Measurements from ENCODE around the gene CACNA1A. TPM values are rescaled to one million over a fixed set of nuclear protein-coding genes. Genes with fewer than 3 reads are reported as not detected.

CACNA1A gene
- total RNA-seq, 2 experiments from 2014 or later, result 0.60 to 0.63 TPM

DNA sequence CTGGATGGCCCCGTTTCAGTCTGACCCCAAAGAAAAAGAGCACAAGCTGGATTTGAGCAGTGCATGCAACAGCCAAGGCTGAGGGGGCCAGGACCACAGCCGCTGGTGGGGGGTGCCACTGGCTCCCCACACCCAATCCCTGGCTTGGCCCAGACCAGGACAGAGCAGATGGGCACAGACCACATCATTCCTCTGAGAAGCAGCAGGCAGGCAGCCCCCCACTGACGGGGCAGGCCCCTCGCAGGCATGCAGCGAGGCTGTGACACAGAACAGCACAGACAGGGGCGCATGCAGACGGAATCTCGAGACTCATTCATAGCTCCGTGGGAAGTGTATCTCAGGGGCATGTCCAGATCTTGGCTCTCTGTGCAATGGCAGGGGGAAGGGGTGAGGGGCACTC is 281.2 kb downstream of the CACNA1A start:
- H3K36me3 Mint-ChIP-seq (ENCODE audit: low read depth), result no peaks in the 10 kb centered on the region
- ATAC-seq (no peak), DNase-seq (no peak)
- POLR2A ChIA-PET, result no interaction called here
- peaks cover 12% of the 10 kb centered on the region for H3K4me1 Mint-ChIP-seq (ENCODE audit: low read depth)
- CTCF ChIA-PET, result no interaction called here
- H3K9me3 Mint-ChIP-seq (ENCODE audit: insufficient read depth), result no peaks in the 10 kb centered on the region
- H3K4me3 Mint-ChIP-seq, result no peak overlapping the region
- H3K27ac Mint-ChIP-seq, result no peak overlapping the region
- H3K27me3 Mint-ChIP-seq (ENCODE audit: low read depth), result peaks cover 1% of the 10 kb centered on the region

DNA sequence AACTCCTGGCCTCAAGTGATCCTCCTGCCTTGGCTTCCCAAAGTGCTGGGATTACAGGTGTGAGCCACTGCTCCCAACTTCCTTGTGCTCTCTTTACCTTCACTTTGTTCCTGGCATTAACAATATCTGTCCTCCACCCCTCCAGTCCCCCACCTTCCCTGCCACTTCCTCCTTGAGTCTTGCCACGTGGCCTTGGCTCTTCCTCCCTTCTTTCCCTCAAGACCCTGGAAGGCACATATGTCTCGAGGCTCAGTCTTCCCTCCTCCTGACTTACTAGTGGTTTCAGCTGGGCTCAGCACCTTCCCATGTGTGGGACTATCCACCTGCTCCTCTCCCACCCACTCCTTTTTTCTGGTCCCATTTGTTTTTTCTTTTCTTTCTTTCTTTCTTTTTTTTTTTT is 285.4 kb downstream of the CACNA1A start:
- Mint-ChIP-seq H3K27ac (no peak overlapping the region), H3K9me3 (ENCODE audit: insufficient read depth) (no peaks in the 10 kb centered on the region), H3K4me1 (ENCODE audit: low read depth) (peaks cover 15% of the 10 kb centered on the region), H3K4me3 (no peak overlapping the region), H3K27me3 (ENCODE audit: low read depth) (no peaks in the 10 kb centered on the region), H3K36me3 (ENCODE audit: low read depth) (no peaks in the 10 kb centered on the region)
- CTCF ChIA-PET, result interaction anchor here (1.5 kb wide), 1 partner anchor 25 kb away, joined by 8 read pairs; no protein-coding TSS in a partner anchor
- DNase-seq (no peak), ATAC-seq (no peak)
- POLR2A ChIA-PET, result no interaction called here

DNA sequence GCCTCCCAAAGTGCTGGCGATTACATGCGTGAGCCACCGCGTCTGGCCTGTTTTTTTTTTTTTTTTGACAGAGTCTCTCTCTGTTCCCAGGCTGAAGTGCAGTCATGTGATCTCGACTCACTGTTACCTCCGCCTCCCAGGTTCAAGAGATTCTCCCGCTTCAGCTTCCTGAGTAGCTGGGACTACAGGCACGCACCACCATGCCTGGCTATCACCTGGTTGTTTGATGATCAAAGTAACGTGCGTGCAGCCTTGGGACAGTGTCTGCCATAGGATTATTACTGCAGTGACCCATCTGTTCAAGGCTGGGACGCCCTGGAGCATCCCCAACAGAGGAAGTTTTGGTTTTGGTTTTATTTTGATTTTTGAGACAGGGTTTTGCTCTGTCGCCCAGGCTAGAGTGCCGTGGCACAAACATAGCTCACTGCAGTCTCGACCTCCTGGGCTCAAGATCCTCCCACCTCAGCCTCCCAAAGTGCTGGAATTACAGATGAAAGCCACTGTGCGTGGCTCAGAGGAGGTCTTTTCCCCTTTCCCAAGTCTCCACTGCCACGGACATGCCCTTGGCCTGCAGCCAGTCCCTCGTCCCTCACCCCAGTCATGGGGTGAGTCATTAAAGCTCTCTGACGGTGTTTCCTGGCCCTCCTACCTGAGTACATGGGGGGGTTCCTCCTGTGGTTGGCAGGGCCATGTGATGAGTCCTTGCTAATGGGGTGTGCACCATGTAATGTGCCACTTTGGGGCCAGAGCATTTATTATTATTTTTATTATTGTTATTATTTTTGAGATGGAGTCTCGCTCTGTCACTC is 290.5 kb downstream of the CACNA1A start:
- H3K4me1 Mint-ChIP-seq (ENCODE audit: low read depth), result peaks cover 21% of the 10 kb centered on the region
- H3K4me3 Mint-ChIP-seq, result peak overlapping the region; percentile 72
- DNase-seq (peak; percentile 38), ATAC-seq (peak; percentile 43)
- no peaks in the 10 kb centered on the region for H3K9me3 Mint-ChIP-seq (ENCODE audit: insufficient read depth)
- no peaks in the 10 kb centered on the region for H3K27me3 Mint-ChIP-seq (ENCODE audit: low read depth)
- ChIA-PET POLR2A (interaction anchor here (0.6 to 1.5 kb wide), 3 partner anchors 62 to 646 kb away, joined by 3 to 6 read pairs (median 3); no protein-coding TSS in a partner anchor), CTCF (interaction anchor here (0.9 to 1.4 kb wide), 2 partner anchors 20 to 47 kb away, joined by 4 to 7 read pairs; no protein-coding TSS in a partner anchor)
- H3K36me3 Mint-ChIP-seq (ENCODE audit: low read depth), result no peaks in the 10 kb centered on the region
- peak overlapping the region; percentile 89 for H3K27ac Mint-ChIP-seq

DNA sequence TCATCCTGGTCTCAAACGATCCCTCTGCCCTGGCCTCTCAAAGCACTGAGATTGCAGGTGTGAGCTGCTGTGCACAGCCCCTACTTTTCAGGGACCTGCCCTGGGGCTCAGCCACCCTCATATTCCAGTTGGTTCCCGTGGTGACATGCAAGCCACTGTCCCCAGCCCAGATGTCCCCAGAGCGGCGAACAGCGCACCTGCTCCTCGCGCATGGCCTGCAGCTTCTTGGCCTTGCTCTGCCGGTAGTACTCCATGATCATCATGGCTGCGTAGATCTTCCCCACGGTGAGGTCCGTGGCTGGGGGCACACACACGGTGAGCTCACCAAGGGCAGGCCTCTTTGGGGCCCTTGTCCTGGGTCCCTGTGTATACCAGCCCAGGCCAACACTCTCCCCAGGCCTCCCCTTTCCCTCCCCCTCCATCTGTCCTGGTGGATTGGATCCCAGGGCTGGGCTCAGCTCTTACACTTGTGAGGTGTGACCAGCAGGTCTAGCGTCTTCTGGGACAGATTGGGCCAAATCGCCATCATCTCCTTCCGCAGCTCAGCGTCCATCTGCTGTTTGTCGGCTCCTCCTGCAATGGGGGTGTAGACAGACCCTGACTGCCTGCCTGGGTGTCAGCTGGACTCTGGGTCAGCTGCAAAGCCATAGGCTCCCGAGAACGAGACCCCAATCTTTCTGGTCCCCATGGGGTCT is 292.1 kb downstream of the CACNA1A start:
- POLR2A ChIA-PET, result interaction anchor here (1.4 kb wide), 2 partner anchors 19 to 62 kb away, joined by 4 to 5 read pairs; no protein-coding TSS in a partner anchor
- DNase-seq, result no peak
- no peak for ATAC-seq
- CTCF ChIA-PET, result interaction anchor here (1.0 to 1.8 kb wide), 5 partner anchors 19 to 81 kb away, joined by 4 to 6 read pairs (median 5); no protein-coding TSS in a partner anchor
- no peaks in the 10 kb centered on the region for H3K27me3 Mint-ChIP-seq (ENCODE audit: low read depth)
- H3K9me3 Mint-ChIP-seq (ENCODE audit: insufficient read depth), result no peaks in the 10 kb centered on the region
- no peak overlapping the region for H3K27ac Mint-ChIP-seq
- H3K4me1 Mint-ChIP-seq (ENCODE audit: low read depth), result peaks cover 18% of the 10 kb centered on the region
- no peaks in the 10 kb centered on the region for H3K36me3 Mint-ChIP-seq (ENCODE audit: low read depth)
- H3K4me3 Mint-ChIP-seq, result no peak overlapping the region

DNA sequence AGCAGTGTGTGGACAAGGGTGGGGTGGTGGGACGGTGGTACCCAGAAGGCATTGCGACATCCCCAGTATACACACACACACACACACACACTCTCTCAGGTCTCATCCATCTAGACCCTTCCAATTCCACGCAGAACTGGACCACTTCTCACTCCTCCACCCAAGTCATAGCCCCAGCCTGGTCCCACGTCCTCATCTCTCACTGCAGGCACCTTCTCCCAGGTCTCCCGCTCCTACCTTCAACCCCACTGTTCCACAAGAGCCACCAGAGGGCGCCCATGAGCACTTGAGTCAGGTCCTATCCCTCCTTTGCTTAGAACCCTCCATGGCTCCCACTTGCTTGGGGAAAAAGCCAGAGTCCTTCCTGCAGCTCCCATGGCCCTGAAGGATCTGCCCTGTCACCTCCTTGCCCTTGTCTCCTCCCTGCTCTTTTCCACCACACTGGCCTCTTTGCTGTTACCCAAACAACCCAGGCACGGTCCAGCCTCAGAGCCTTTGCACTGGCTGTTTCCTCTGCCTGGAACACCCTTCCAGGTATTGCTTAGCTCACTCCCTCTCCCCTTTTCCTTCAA is 293.4 kb downstream of the CACNA1A start:
- ATAC-seq (peak; percentile 49), DNase-seq (peak; percentile 83)
- H3K27ac Mint-ChIP-seq, result peak overlapping the region; percentile 13
- no peak overlapping the region for H3K4me3 Mint-ChIP-seq
- H3K9me3 Mint-ChIP-seq (ENCODE audit: insufficient read depth), result no peaks in the 10 kb centered on the region
- no peaks in the 10 kb centered on the region for H3K36me3 Mint-ChIP-seq (ENCODE audit: low read depth)
- CTCF ChIA-PET, result interaction anchor here (1.2 to 1.8 kb wide), 4 partner anchors 18 to 80 kb away, joined by 5 to 9 read pairs (median 6); no protein-coding TSS in a partner anchor
- no peaks in the 10 kb centered on the region for H3K27me3 Mint-ChIP-seq (ENCODE audit: low read depth)
- POLR2A ChIA-PET, result no interaction called here
- peaks cover 29% of the 10 kb centered on the region for H3K4me1 Mint-ChIP-seq (ENCODE audit: low read depth)

DNA sequence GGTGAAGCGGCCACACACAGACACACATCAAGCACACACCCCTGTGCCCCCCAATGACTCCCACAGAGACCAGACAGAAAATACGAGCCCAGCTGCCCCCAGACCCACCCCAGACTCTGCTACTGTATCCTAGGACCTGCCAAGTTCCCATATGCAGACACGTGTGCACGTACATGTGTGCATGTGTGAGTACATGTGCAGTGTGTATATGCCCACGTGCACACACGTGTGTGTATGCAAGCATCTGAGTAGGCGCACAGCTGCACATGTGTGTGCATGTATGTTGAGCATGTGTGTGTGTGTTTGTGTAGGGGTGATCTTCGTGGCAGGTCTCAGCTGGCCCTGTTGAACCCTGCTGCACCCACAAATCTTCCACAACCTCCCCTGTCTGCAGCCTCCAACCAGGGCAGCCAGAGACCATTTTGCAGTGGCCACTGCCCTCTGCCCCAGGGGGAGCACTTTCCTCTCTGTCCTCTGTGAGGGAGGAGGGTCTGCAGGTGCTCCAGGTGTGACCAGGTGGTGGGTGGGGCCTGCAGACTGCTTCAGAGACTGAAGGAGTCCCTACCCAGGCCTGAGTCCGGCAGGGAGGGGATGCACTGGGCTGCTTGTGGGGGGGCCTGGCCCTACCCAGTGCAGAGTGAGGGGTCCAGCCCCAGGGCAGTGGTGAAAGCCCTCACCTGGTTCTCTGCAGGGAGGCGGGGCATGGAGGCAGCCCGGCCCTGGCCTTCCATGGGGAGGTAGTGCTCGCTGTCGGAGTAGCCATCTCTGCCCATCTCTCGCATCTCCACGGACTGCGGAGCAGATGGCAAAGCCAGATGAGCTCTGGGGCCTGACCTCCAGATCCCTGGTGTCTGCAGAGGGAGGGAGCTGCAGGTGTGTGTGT is 294.6 kb downstream of the CACNA1A start:
- POLR2A ChIA-PET, result interaction anchor here (0.6 to 1.3 kb wide), 2 partner anchors 13 to 56 kb away, joined by 3 to 4 read pairs; no protein-coding TSS in a partner anchor
- H3K9me3 Mint-ChIP-seq (ENCODE audit: insufficient read depth), result no peaks in the 10 kb centered on the region
- no peak overlapping the region for H3K4me3 Mint-ChIP-seq
- H3K36me3 Mint-ChIP-seq (ENCODE audit: low read depth), result no peaks in the 10 kb centered on the region
- DNase-seq (no peak), ATAC-seq (no peak)
- CTCF ChIA-PET, result interaction anchor here (0.9 to 1.6 kb wide), 2 partner anchors 16 to 51 kb away, joined by 3 to 9 read pairs; no protein-coding TSS in a partner anchor
- no peaks in the 10 kb centered on the region for H3K27me3 Mint-ChIP-seq (ENCODE audit: low read depth)
- H3K27ac Mint-ChIP-seq, result no peak overlapping the region
- H3K4me1 Mint-ChIP-seq (ENCODE audit: low read depth), result peaks cover 30% of the 10 kb centered on the region

DNA sequence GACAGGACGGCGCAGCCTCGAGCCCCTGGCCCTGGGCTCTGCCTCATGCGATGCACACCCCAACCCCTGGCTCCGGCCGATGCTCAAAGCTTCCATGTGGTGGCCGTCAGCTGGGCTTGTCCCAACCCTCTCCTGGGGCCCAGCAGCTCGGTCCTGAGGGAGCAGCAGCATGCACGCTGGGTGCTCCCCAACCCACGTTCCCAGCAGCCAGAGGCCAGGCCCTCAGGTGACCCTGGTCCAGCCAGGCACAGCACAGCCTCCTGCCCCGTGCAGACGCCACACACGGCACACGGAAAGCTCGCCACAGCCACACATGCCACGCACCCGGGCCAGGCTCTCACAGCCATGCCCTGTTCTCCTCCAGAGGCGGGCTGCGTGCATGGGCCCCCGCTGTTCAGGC is 295.3 kb downstream of the CACNA1A start:
- no peak overlapping the region for H3K27ac Mint-ChIP-seq
- ATAC-seq, result no peak
- H3K9me3 Mint-ChIP-seq (ENCODE audit: insufficient read depth), result no peaks in the 10 kb centered on the region

DNA sequence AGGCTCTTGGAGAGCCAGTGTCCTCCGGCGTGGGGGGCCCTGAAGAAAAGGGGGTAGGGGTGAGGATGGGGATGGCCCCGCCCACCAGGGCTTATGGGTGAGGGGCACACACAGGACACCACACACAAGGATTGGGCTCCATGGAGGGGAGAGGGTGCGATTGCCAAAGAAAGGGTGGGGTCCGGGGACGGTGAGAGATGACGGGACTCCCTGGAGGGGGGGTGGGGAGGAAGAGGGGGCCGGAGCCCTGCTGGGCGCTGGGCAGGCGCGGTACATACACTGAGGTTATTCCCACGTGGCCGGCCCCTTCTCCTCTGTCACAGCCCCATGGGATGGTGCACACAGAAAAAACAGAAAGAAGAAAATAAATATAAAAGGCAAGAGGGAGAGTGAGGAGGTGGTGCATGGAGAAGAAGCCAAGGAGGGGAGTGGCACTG is 295.9 kb downstream of the CACNA1A start:
- Mint-ChIP-seq H3K27ac (peak overlapping the region; percentile 30), H3K4me1 (ENCODE audit: low read depth) (peaks cover 22% of the 10 kb centered on the region), H3K36me3 (ENCODE audit: low read depth) (no peaks in the 10 kb centered on the region), H3K4me3 (no peak overlapping the region), H3K27me3 (ENCODE audit: low read depth) (no peaks in the 10 kb centered on the region), H3K9me3 (ENCODE audit: insufficient read depth) (no peaks in the 10 kb centered on the region)
- POLR2A ChIA-PET, result no interaction called here
- ATAC-seq (no peak), DNase-seq (no peak)
- CTCF ChIA-PET, result interaction anchor here (0.9 kb wide), 1 partner anchor 52 kb away, joined by 3 read pairs; no protein-coding TSS in a partner anchor

More for the DNA sequence above, 295.3 kb downstream of the CACNA1A start:
- ChIA-PET CTCF (interaction anchor here (0.9 kb wide), 1 partner anchor 51 kb away, joined by 3 read pairs; no protein-coding TSS in a partner anchor), POLR2A (interaction anchor here (1.3 kb wide), 1 partner anchor 55 kb away, joined by 4 read pairs; no protein-coding TSS in a partner anchor)
- no peak overlapping the region for H3K4me3 Mint-ChIP-seq
- H3K27me3 Mint-ChIP-seq (ENCODE audit: low read depth), result no peaks in the 10 kb centered on the region
- H3K4me1 Mint-ChIP-seq (ENCODE audit: low read depth), result peaks cover 28% of the 10 kb centered on the region
- no peak for DNase-seq
- no peaks in the 10 kb centered on the region for H3K36me3 Mint-ChIP-seq (ENCODE audit: low read depth)

DNA sequence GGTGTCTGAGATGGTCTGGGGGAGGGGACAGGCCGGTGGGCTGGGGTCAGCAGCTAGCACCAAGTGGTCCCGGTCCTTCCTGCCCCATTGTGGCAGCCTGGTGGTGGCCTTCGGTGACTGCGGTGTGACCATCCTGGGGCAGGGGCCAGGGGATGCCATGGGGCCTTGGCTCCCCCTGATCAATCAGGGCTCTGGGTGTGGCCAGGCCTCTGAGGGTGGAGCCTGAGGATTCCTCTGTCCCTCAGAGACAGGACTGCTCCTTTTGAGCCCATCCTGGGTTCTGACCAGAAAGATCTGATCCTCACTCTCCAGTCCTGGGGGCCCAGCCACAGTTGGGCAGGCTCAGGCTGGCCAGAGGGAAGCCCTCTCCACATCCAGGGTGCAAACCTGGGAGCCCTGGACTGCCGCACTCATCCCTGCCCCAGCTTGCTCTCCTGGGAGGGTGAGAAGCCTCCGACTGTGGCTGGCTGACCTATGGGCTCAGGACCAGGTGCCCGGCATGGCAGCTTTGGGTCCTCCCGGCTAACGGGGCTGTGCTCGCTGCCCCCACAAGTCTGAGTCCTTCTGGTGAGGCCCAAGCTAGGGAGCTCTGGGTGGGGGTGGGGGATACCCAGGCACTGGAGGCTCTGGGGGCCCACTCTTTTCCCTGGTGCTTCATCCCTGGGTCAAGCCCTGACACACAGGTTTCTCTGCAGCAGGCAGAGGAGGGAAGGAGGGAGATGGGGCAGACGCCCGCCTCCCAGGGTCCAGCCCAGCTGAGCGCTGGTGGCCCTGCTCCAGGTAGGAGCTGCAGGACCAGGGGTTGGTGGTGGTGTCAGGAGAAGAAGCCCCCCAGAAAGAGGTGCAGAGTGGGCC is 296.6 kb downstream of the CACNA1A start:
- ChIA-PET CTCF (no interaction called here), POLR2A (interaction anchor here (0.5 to 1.1 kb wide), 2 partner anchors 54 to 58 kb away, joined by 3 read pairs; no protein-coding TSS in a partner anchor)
- peak overlapping the region; percentile 82 for H3K27ac Mint-ChIP-seq
- no peaks in the 10 kb centered on the region for H3K9me3 Mint-ChIP-seq (ENCODE audit: insufficient read depth)
- H3K27me3 Mint-ChIP-seq (ENCODE audit: low read depth), result no peaks in the 10 kb centered on the region
- peaks cover 22% of the 10 kb centered on the region for H3K4me1 Mint-ChIP-seq (ENCODE audit: low read depth)
- no peak for DNase-seq
- peak overlapping the region; percentile 45 for H3K4me3 Mint-ChIP-seq
- H3K36me3 Mint-ChIP-seq (ENCODE audit: low read depth), result no peaks in the 10 kb centered on the region
- no peak for ATAC-seq
